CD4-positive, alpha-beta memory T cell (primary cell): ENCODE measurements around the gene LAS1L. TPM values are rescaled to one million over a fixed set of nuclear protein-coding genes. Genes with fewer than 3 reads are reported as not detected.
"Not testable (repeated sequence)": the region's sequence is repeated elsewhere in the genome, so short reads cannot be mapped to it uniquely, and the experiment has no call there.

Experiments used
- CTCF ChIA-PET: fragments of 350-600 bp; sonication (Branson Sonifier 250); formaldehyde crosslinking; loops from one replicate; lab custom pipeline; 2021; ENCODE audit warnings: inconsistent platforms; ENCODE audit not compliant: partially characterized antibody; lab: Charles Lee
- POLR2A ChIA-PET: fragments of 350-600 bp; sonication (Branson Sonifier 250); formaldehyde crosslinking; loops from one replicate; lab custom pipeline; 2021; ENCODE audit not compliant: partially characterized antibody; lab: Charles Lee
- DNase-seq, 5 donors: peaks; one replicate each; pipeline versions ENCODE4 v3.0.0 to v3.0.0-alpha.2; 2020 to 2022; ENCODE audit warnings: mixed read lengths in 1 of 5
- H3K27ac ChIP-seq: one replicate; pipeline ENCODE4 v1.7.0; 2013; ENCODE audit warnings: low read depth, low read length
- H3K27me3 ChIP-seq: 2 replicates; pipeline ENCODE4 v1.7.0; 2013; ENCODE audit warnings: mild to moderate bottlenecking, low read length, moderate library complexity; ENCODE audit not compliant: insufficient read depth
- H3K36me3 ChIP-seq: 2 replicates; pipeline ENCODE4 v1.7.0; 2013; ENCODE audit warnings: mild to moderate bottlenecking, low read length, moderate library complexity; ENCODE audit not compliant: insufficient read depth
- H3K4me1 ChIP-seq: 2 replicates; pipeline ENCODE4 v1.7.0; 2013; ENCODE audit warnings: mild to moderate bottlenecking, low read length, moderate library complexity; ENCODE audit not compliant: insufficient read depth
- H3K4me3 ChIP-seq, 2 donors: one replicate each; pipeline ENCODE4 v1.7.0; 2013; ENCODE audit warnings: low read length in 2 of 2, mild to moderate bottlenecking in 1 of 2
- H3K9me3 ChIP-seq, 2 donors: one replicate each; pipeline ENCODE4 v1.7.0; 2013; ENCODE audit warnings: low read length in 2 of 2, control low read depth in 1 of 2; ENCODE audit not compliant: control insufficient read depth in 1 of 2
- H3K27ac Mint-ChIP-seq, 7 donors: one replicate each; pipeline ENCODE4 v1.8.0; 2020 to 2021; ENCODE audit warnings: mixed read lengths in 7 of 7, mild to moderate bottlenecking in 6 of 7, inconsistent platforms in 3 of 7, moderate library complexity in 3 of 7
- H3K27me3 Mint-ChIP-seq, 2 donors: one replicate each; pipeline ENCODE4 v1.8.0; 2020 to 2021; ENCODE audit warnings: mixed read lengths in 2 of 2
- H3K36me3 Mint-ChIP-seq, 2 donors: one replicate each; pipeline ENCODE4 v1.8.0; 2020 to 2021; ENCODE audit warnings: mixed read lengths in 2 of 2, inconsistent platforms in 1 of 2, mild to moderate bottlenecking in 1 of 2
- H3K4me1 Mint-ChIP-seq, 4 donors: one replicate each; pipeline ENCODE4 v1.8.0; 2020 to 2021; ENCODE audit warnings: mixed read lengths in 4 of 4, mild to moderate bottlenecking in 1 of 4
- H3K4me3 Mint-ChIP-seq, 8 donors: one replicate each; pipeline ENCODE4 v1.8.0; 2020 to 2021; ENCODE audit warnings: mixed read lengths in 8 of 8, mild to moderate bottlenecking in 7 of 8, moderate library complexity in 6 of 8, inconsistent platforms in 3 of 8
- H3K9me3 Mint-ChIP-seq, 8 donors: one replicate each; pipeline ENCODE4 v1.8.0; 2020 to 2021; ENCODE audit warnings: mixed read lengths in 8 of 8, mild to moderate bottlenecking in 5 of 8, inconsistent platforms in 3 of 8, moderate library complexity in 1 of 8
- intact Hi-C: fragments of 100-400 bp; cut with micrococcal nuclease; formaldehyde crosslinking; loops from one replicate; pipeline ENCODE4 v1.15.1; 2023
- polyA plus RNA-seq, 2 donors: library from polyadenylated mRNA; unstranded; fragments of 300-500 nt; fragmentation: Illumina TruSeq; gene quantifications; one replicate each; pipeline ENCODE4 v1.2.3, GENCODE V29; 2021
- total RNA-seq, 2 experiments: library from RNA; stranded (reverse); gene quantifications; one replicate each; pipeline ENCODE4 v1.2.3, GENCODE V29; 2021

Gene LAS1L
- total and polyA plus RNA-seq, 4 experiments from 2014 or later, result 38.5 to 51.7 (median 40.6) TPM

- DNase-seq, result no peak
Measured at GRCh38 chrX:65491620-65492019, 43.0 kb downstream of the LAS1L start.

GRCh38 chrX:65488495-65488894, 46.1 kb downstream of the LAS1L start:
- POLR2A ChIA-PET, result no interaction called here
- H3K36me3 ChIP-seq, result no peaks in the 10 kb centered on the region
- Mint-ChIP-seq H3K27ac (no peak overlapping the region), H3K9me3 (no peaks in the 10 kb centered on the region), H3K27me3 (no peaks in the 10 kb centered on the region), H3K4me3 (no peak overlapping the region), H3K36me3 (no peaks in the 10 kb centered on the region), H3K4me1 (no peaks in the 10 kb centered on the region)
- H3K4me3 ChIP-seq, result no peak overlapping the region
- no peaks in the 10 kb centered on the region for H3K4me1 ChIP-seq
- CTCF ChIA-PET, result no interaction called here
- H3K27me3 ChIP-seq, result no peaks in the 10 kb centered on the region
- intact Hi-C loops, result no loop called here
- H3K27ac ChIP-seq, result no peak overlapping the region
- no peaks in the 10 kb centered on the region for H3K9me3 ChIP-seq
- no peak for DNase-seq

More at GRCh38 chrX:65491620-65492019, 43.0 kb downstream of the LAS1L start:
- H3K4me3 Mint-ChIP-seq, result no peak overlapping the region
- no peaks in the 10 kb centered on the region for H3K27me3 ChIP-seq
- no peaks in the 10 kb centered on the region for H3K9me3 ChIP-seq
- H3K9me3 Mint-ChIP-seq, result no peaks in the 10 kb centered on the region
- no peaks in the 10 kb centered on the region for H3K36me3 Mint-ChIP-seq
- POLR2A ChIA-PET, result no interaction called here
- H3K4me1 Mint-ChIP-seq, result no peaks in the 10 kb centered on the region
- H3K4me3 ChIP-seq, result no peak overlapping the region
- CTCF ChIA-PET, result no interaction called here
- no peaks in the 10 kb centered on the region for H3K4me1 ChIP-seq
- H3K27ac Mint-ChIP-seq, result no peak overlapping the region
- intact Hi-C loops, result no loop called here
- no peaks in the 10 kb centered on the region for H3K27me3 Mint-ChIP-seq
- H3K27ac ChIP-seq, result no peak overlapping the region
- no peaks in the 10 kb centered on the region for H3K36me3 ChIP-seq

GRCh38 chrX:65480960-65481359, 53.6 kb downstream of the LAS1L start:
- no peak for DNase-seq
- Mint-ChIP-seq H3K4me3 (peak overlapping the region in 1 of 8 donors; percentile 17), H3K9me3 (peaks cover 0 to 15% (median 10%) of the 10 kb centered on the region in 8 donors), H3K27me3 (no peaks in the 10 kb centered on the region), H3K36me3 (peaks cover 2 to 7% of the 10 kb centered on the region in 2 donors), H3K27ac (no peak overlapping the region), H3K4me1 (no peaks in the 10 kb centered on the region)
- no peaks in the 10 kb centered on the region for H3K36me3 ChIP-seq
- no peaks in the 10 kb centered on the region for H3K4me1 ChIP-seq
- ChIA-PET POLR2A (no interaction called here), CTCF (no interaction called here)
- no peaks in the 10 kb centered on the region for H3K27me3 ChIP-seq
- H3K9me3 ChIP-seq, result no peaks in the 10 kb centered on the region
- no peak overlapping the region for H3K4me3 ChIP-seq
- no peak overlapping the region for H3K27ac ChIP-seq
- intact Hi-C loops, result no loop called here

GRCh38 chrX:65479102-65479501, 55.5 kb downstream of the LAS1L start:
- intact Hi-C loops, DNase-seq, H3K4me1 Mint-ChIP-seq: not testable (repeated sequence)

GRCh38 chrX:65476564-65476963, 58.0 kb downstream of the LAS1L start:
- no peaks in the 10 kb centered on the region for H3K27me3 Mint-ChIP-seq
- Histone ChIP-seq H3K9me3 (no peaks in the 10 kb centered on the region), H3K27me3 (no peaks in the 10 kb centered on the region), H3K36me3 (no peaks in the 10 kb centered on the region), H3K27ac (no peak overlapping the region), H3K4me1 (no peaks in the 10 kb centered on the region), H3K4me3 (no peak overlapping the region)
- no peaks in the 10 kb centered on the region for H3K4me1 Mint-ChIP-seq
- POLR2A ChIA-PET, result no interaction called here
- peaks cover 7 to 10% of the 10 kb centered on the region in 2 donors for H3K36me3 Mint-ChIP-seq
- H3K4me3 Mint-ChIP-seq, result no peak overlapping the region
- CTCF ChIA-PET, result no interaction called here
- DNase-seq, result no peak
- no peak overlapping the region for H3K27ac Mint-ChIP-seq
- peaks cover 0 to 24% (median 15%) of the 10 kb centered on the region in 8 donors for H3K9me3 Mint-ChIP-seq
- intact Hi-C loops, result no loop called here

More at GRCh38 chrX:65479102-65479501, 55.5 kb downstream of the LAS1L start:
- H3K27me3 ChIP-seq, H3K4me1 ChIP-seq, CTCF ChIA-PET, H3K36me3 ChIP-seq, H3K4me3 ChIP-seq, POLR2A ChIA-PET, H3K27me3 Mint-ChIP-seq, H3K27ac ChIP-seq, H3K27ac Mint-ChIP-seq, H3K4me3 Mint-ChIP-seq, H3K9me3 ChIP-seq: not testable (repeated sequence)
- H3K36me3 Mint-ChIP-seq, result peaks cover 4 to 10% of the 10 kb centered on the region in 2 donors
- peaks cover 0 to 23% (median 13%) of the 10 kb centered on the region in 8 donors for H3K9me3 Mint-ChIP-seq

GRCh38 chrX:65463550-65463949, 71.0 kb downstream of the LAS1L start:
- Histone ChIP-seq H3K9me3 (no peaks in the 10 kb centered on the region), H3K4me3 (no peak overlapping the region), H3K27me3 (no peaks in the 10 kb centered on the region), H3K27ac (no peak overlapping the region), H3K4me1 (no peaks in the 10 kb centered on the region), H3K36me3 (no peaks in the 10 kb centered on the region)
- Mint-ChIP-seq H3K9me3 (peaks cover 0 to 24% (median 10%) of the 10 kb centered on the region in 8 donors), H3K4me3 (no peak overlapping the region), H3K27me3 (no peaks in the 10 kb centered on the region), H3K27ac (no peak overlapping the region), H3K36me3 (no peaks in the 10 kb centered on the region), H3K4me1 (no peaks in the 10 kb centered on the region)
- POLR2A ChIA-PET, result no interaction called here
- intact Hi-C loops, result no loop called here
- CTCF ChIA-PET, result no interaction called here
- no peak for DNase-seq

Other genes starting within 250 kb of the LAS1L start
- 100 to 1,000 TPM; 334 to 343 TPM for gene MSN, start 132.9 kb upstream of the LAS1L start, total RNA-seq
- 100 to 1,000 TPM; 594 to 669 TPM for gene MSN, start 132.9 kb upstream of the LAS1L start, polyA plus RNA-seq